Ishikawa (cell line): Measurements from ENCODE around the gene JAML.

Experiments
- CEBPB ChIP-seq: IDR thresholded peaks from 2 replicates; pipeline ENCODE4 v1.6.1; 2012
- EGR1 ChIP-seq: IDR thresholded peaks from 2 replicates; pipeline ENCODE4 v1.6.1; 2012
- EP300 ChIP-seq: IDR thresholded peaks from 2 replicates; pipeline ENCODE4 v1.6.1; 2012; ENCODE audit warnings: borderline replicate concordance
- FOXM1 ChIP-seq: IDR thresholded peaks from 2 replicates; pipeline ENCODE4 v1.6.1; 2012; ENCODE audit warnings: low read depth, borderline replicate concordance
- MAX ChIP-seq: IDR thresholded peaks from 2 replicates; pipeline ENCODE4 v1.6.1; 2012
- NFIC ChIP-seq: IDR thresholded peaks from 2 replicates; pipeline ENCODE4 v1.6.1; 2012
- RAD21 ChIP-seq: IDR thresholded peaks from 2 replicates; pipeline ENCODE4 v1.6.1; 2012; ENCODE audit warnings: low read depth
- TCF12 ChIP-seq: IDR thresholded peaks from 2 replicates; pipeline ENCODE4 v1.6.1; 2012; ENCODE audit warnings: low read depth
- TEAD4 ChIP-seq: IDR thresholded peaks from 2 replicates; pipeline ENCODE4 v1.6.1; 2012
- USF1 ChIP-seq: IDR thresholded peaks from 2 replicates; pipeline ENCODE4 v1.6.1; 2012
- YY1 ChIP-seq: IDR thresholded peaks from 2 replicates; pipeline ENCODE4 v1.6.1; 2012; ENCODE audit warnings: low read depth
- ZBTB7A ChIP-seq: IDR thresholded peaks from 2 replicates; pipeline ENCODE4 v1.6.1; 2012; ENCODE audit warnings: low read depth
- TF ChIP-seq, protein P1 (sequence below): IDR thresholded peaks from 2 replicates; pipeline ENCODE4 v1.6.1; 2012; ENCODE audit warnings: low read depth, mild to moderate bottlenecking

Gene JAML

DNA sequence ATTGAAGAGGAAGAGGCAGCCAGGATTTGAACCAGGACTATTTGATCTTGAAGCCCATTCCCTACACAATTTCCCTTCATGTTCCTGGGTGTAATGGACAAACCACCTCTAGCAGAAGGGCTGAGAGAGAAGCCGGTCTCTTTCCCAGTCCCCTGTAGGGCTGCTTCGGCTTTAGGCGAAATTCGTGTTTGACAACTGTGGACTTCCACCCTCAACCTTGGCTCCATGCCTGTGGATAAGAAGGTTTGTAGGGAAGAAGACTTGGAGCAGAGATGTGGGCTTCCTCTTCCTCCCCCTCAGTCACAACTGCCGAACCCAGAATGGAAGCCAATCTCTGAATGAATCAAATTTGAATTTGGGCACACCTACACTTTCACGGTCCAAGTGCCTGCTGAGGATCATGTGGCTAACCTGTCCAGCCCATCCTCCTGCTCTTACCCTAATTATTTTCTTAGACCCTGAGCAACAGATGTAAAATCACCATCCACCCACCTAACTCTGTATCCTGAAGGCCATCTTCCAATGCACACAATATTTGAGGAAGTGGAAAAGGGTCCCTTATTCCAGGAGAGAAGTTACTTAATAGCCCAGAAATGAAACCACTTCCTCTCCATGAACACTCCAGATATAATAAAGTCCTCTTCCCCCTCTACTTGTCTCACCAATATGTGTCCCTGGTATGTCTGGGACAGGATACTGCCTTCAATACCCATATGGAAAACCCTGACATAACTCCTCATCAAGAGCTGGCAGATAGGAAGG is 38.3 kb downstream of the JAML start:
- TF ChIP-seq EGR1 (no peak), FOXM1 (no peak), MAX (no peak), TEAD4 (no peak), ZBTB7A (no peak), TCF12 (no peak), NFIC (no peak), RAD21 (no peak), USF1 (no peak)
- TF ChIP-seq, protein P1, sequence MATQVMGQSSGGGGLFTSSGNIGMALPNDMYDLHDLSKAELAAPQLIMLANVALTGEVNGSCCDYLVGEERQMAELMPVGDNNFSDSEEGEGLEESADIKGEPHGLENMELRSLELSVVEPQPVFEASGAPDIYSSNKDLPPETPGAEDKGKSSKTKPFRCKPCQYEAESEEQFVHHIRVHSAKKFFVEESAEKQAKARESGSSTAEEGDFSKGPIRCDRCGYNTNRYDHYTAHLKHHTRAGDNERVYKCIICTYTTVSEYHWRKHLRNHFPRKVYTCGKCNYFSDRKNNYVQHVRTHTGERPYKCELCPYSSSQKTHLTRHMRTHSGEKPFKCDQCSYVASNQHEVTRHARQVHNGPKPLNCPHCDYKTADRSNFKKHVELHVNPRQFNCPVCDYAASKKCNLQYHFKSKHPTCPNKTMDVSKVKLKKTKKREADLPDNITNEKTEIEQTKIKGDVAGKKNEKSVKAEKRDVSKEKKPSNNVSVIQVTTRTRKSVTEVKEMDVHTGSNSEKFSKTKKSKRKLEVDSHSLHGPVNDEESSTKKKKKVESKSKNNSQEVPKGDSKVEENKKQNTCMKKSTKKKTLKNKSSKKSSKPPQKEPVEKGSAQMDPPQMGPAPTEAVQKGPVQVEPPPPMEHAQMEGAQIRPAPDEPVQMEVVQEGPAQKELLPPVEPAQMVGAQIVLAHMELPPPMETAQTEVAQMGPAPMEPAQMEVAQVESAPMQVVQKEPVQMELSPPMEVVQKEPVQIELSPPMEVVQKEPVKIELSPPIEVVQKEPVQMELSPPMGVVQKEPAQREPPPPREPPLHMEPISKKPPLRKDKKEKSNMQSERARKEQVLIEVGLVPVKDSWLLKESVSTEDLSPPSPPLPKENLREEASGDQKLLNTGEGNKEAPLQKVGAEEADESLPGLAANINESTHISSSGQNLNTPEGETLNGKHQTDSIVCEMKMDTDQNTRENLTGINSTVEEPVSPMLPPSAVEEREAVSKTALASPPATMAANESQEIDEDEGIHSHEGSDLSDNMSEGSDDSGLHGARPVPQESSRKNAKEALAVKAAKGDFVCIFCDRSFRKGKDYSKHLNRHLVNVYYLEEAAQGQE = no peak

GRCh38 chr11:118184784-118185579 is 39.8 kb downstream of the JAML start:
- no peak for TF ChIP-seq YY1
- no peak for TF ChIP-seq CEBPB
- TF ChIP-seq, protein P1 = no peak
- TF ChIP-seq RAD21 = no peak
- no peak for TF ChIP-seq EP300
- TF ChIP-seq FOXM1 = no peak
- no peak for TF ChIP-seq USF1

DNA sequence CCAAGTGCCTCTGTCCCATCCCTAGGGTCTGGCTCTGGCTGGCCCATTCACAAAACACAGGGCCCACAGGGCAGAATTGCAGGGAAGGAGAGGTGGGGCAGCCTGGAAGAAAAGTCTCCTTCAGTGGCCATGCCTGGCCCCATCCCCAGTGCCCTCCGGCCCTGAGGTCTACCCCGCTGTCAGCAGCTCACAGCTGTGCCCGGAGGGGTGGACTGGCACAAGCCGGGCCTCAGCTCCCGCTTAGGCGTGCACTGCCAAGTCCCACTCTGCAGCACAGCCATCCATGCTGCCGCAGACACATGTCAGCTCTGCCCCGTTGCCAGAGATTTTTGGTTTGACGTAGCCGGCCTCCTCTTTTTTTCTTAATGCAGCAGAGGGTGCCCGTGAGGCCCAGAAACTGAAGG is 44.5 kb downstream of the JAML start:
- no peak for TF ChIP-seq CEBPB

DNA sequence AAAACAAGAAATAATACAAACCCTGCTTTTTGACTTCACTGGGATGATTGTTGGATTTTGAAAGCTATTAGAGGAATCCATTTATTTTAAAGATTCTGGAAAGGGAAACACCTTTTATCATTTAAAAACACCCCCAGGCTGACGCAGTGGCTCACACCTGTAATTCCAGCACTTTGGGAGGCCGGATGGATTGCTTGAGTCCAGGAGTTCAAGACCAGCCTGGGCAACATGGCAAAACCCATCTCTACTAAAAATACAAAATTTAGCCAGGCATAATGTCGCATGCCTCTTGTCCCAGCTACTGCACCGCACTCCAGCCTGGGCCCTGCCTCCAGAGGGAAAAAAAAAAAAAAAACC is 48.1 kb downstream of the JAML start:
- TF ChIP-seq, protein P1 = no peak
- no peak for TF ChIP-seq YY1
- TF ChIP-seq FOXM1 = no peak
- no peak for TF ChIP-seq EP300

GRCh38 chr11:118175993-118176777 is 48.6 kb downstream of the JAML start, which contains the start of gene SCN2B:
Gene SCN2B (minus strand): TSS chr11:118176639. CDS start chr11:118176431, 208 bp downstream.
- TF ChIP-seq RAD21 (no peak), TCF12 (no peak), EGR1 (no peak), YY1 (no peak), TEAD4 (no peak), EP300 (no peak)
